Measurements from ENCODE around the gene SPAG6. TPM values are rescaled to one million over a fixed set of nuclear protein-coding genes. Genes with fewer than 3 reads are reported as not detected.

The SPAG6 gene
- total RNA-seq, 1 experiment from 2014 or later = not detected

- Histone ChIP-seq H3K27ac (no peak overlapping the region), H3K9me2 (ENCODE audit: insufficient read depth) (no peaks in the 10 kb centered on the region), H3K27me3 (ENCODE audit: insufficient read depth, low read depth) (no peaks in the 10 kb centered on the region), H4K20me1 (ENCODE audit: insufficient read depth) (no peaks in the 10 kb centered on the region), H2AFZ (no peak overlapping the region), H3K9me3 (ENCODE audit: insufficient read depth, low read depth) (no peaks in the 10 kb centered on the region), H3K79me2 (ENCODE audit: low read depth) (no peaks in the 10 kb centered on the region), H3K4me2 (no peak overlapping the region), H3F3A (ENCODE audit: insufficient read depth, low read depth) (no peaks in the 10 kb centered on the region), H3K4me3 (no peak overlapping the region), H3K4me1 (replicated peaks; ENCODE audit: insufficient read depth) (no peaks in the 10 kb centered on the region), H3K36me3 (ENCODE audit: low read depth) (no peaks in the 10 kb centered on the region)
- TF ChIP-seq CTCF (conservative IDR thresholded peaks at IDR 0.05) = no peak
- TF ChIP-seq EZH2 (IDR thresholded peaks at IDR 0.05; ENCODE audit: low read depth) = no peak
- BruUV-seq (replicated peaks) = no TSS peak
- ChIA-PET POLR2A (ENCODE audit: unreplicated experiment) (no interaction called here), CTCF (no interaction called here)
- intact Hi-C loops (cut with micrococcal nuclease; ENCODE audit: unreplicated experiment) = no loop called here
- DNase-seq = no peak
Observed at GRCh38 chr10:22410394-22410793, 65.1 kb downstream of the SPAG6 start.

GRCh38 chr10:22410846-22411245 is 65.5 kb downstream of the SPAG6 start:
- ChIA-PET POLR2A (ENCODE audit: unreplicated experiment) (no interaction called here), CTCF (no interaction called here)
- no peaks in the 10 kb centered on the region for H3K27me3 ChIP-seq (ENCODE audit: insufficient read depth, low read depth)
- no peak overlapping the region for H3K4me2 ChIP-seq
- H3K27ac ChIP-seq = no peak overlapping the region
- no peak overlapping the region for H3K4me3 ChIP-seq
- DNase-seq = no peak
- H2AFZ ChIP-seq = no peak overlapping the region
- no peaks in the 10 kb centered on the region for H3F3A ChIP-seq (ENCODE audit: insufficient read depth, low read depth)
- H4K20me1 ChIP-seq (ENCODE audit: insufficient read depth) = no peaks in the 10 kb centered on the region
- H3K79me2 ChIP-seq (ENCODE audit: low read depth) = no peaks in the 10 kb centered on the region
- BruUV-seq (replicated peaks) = no TSS peak
- H3K9me3 ChIP-seq (ENCODE audit: insufficient read depth, low read depth) = no peaks in the 10 kb centered on the region
- no peaks in the 10 kb centered on the region for H3K36me3 ChIP-seq (ENCODE audit: low read depth)
- H3K4me1 ChIP-seq (replicated peaks; ENCODE audit: insufficient read depth) = no peaks in the 10 kb centered on the region
- no peak for TF ChIP-seq CTCF (conservative IDR thresholded peaks at IDR 0.05)
- no peak for TF ChIP-seq EZH2 (IDR thresholded peaks at IDR 0.05; ENCODE audit: low read depth)
- intact Hi-C loops (cut with micrococcal nuclease; ENCODE audit: unreplicated experiment) = no loop called here
- no peaks in the 10 kb centered on the region for H3K9me2 ChIP-seq (ENCODE audit: insufficient read depth)

GRCh38 chr10:22414146-22414545 is 68.8 kb downstream of the SPAG6 start:
- H3K4me2 ChIP-seq = no peak overlapping the region
- no peaks in the 10 kb centered on the region for H3K36me3 ChIP-seq (ENCODE audit: low read depth)
- no peaks in the 10 kb centered on the region for H3K9me2 ChIP-seq (ENCODE audit: insufficient read depth)
- ChIA-PET POLR2A (ENCODE audit: unreplicated experiment) (no interaction called here), CTCF (no interaction called here)
- H4K20me1 ChIP-seq (ENCODE audit: insufficient read depth) = no peaks in the 10 kb centered on the region
- no peak for TF ChIP-seq CTCF (conservative IDR thresholded peaks at IDR 0.05)
- no peak for TF ChIP-seq EZH2 (IDR thresholded peaks at IDR 0.05; ENCODE audit: low read depth)
- no TSS peak for BruUV-seq (replicated peaks)
- H3K4me1 ChIP-seq (replicated peaks; ENCODE audit: insufficient read depth) = no peaks in the 10 kb centered on the region
- no peaks in the 10 kb centered on the region for H3K79me2 ChIP-seq (ENCODE audit: low read depth)
- intact Hi-C loops (cut with micrococcal nuclease; ENCODE audit: unreplicated experiment) = no loop called here
- no peak overlapping the region for H2AFZ ChIP-seq
- no peaks in the 10 kb centered on the region for H3F3A ChIP-seq (ENCODE audit: insufficient read depth, low read depth)
- H3K27me3 ChIP-seq (ENCODE audit: insufficient read depth, low read depth) = no peaks in the 10 kb centered on the region
- H3K27ac ChIP-seq = no peak overlapping the region
- H3K9me3 ChIP-seq (ENCODE audit: insufficient read depth, low read depth) = no peaks in the 10 kb centered on the region
- no peak overlapping the region for H3K4me3 ChIP-seq
- no peak for DNase-seq
